B cell (primary cell): ENCODE data around the gene ARHGDIA. TPM values are rescaled to one million over a fixed set of nuclear protein-coding genes. Genes with fewer than 3 reads are reported as not detected.

Experiments
- ATAC-seq: fragments of 200-7000 bp; cut with Tn5 transposase; one replicate; pipeline ENCODE4 v1.10.0; 2021; ENCODE audit warnings: low read depth, mild to moderate bottlenecking, moderate number of reproducible peaks, moderate library complexity
- CTCF ChIA-PET: fragments of 350-600 bp; sonication (Branson Sonifier 250); formaldehyde crosslinking; loops from one replicate; lab custom pipeline; 2021; ENCODE audit warnings: antibody characterized with exemption, inconsistent platforms; lab: Charles Lee
- POLR2A ChIA-PET: fragments of 350-600 bp; sonication (Branson Sonifier 250); formaldehyde crosslinking; loops from one replicate; lab custom pipeline; 2021; ENCODE audit warnings: antibody characterized with exemption; lab: Charles Lee
- DNase-seq: peaks from one replicate; pipeline ENCODE4 v3.0.0; 2013
- H2AFZ ChIP-seq: 2 replicates; pipeline ENCODE4 v1.6.1; 2012; ENCODE audit warnings: mild to moderate bottlenecking, low read depth, low read length; ENCODE audit not compliant: insufficient read depth, poor library complexity, severe bottlenecking
- H3K27ac ChIP-seq, 2 donors: 1 replicate in 1 of 2; 2 replicates in 1 of 2; pipeline ENCODE4 v1.5.1; 2012 to 2013; ENCODE audit warnings: low read length in 2 of 2, mild to moderate bottlenecking in 2 of 2, moderate library complexity in 1 of 2
- H3K27me3 ChIP-seq, 4 experiments: fragments of 200-600 bp in 1 of 4; sonication (generic) in 1 of 4; replicated peaks in 1 of 4; 1 replicate in 2 of 4; 2 replicates in 2 of 4; pipeline versions ENCODE4 v1.6.1 to v1.7.0; 2013 to 2016; ENCODE audit warnings: low read length in 3 of 4, mild to moderate bottlenecking in 2 of 4, mixed read lengths in 1 of 4, moderate library complexity in 1 of 4; ENCODE audit not compliant: insufficient read depth in 4 of 4, control insufficient read depth in 3 of 4; ENCODE audit errors: control extremely low read depth in 1 of 4
- H3K36me3 ChIP-seq, 2 experiments: replicated peaks in 1 of 2; 1 replicate in 1 of 2; 2 replicates in 1 of 2; pipeline versions ENCODE4 v1.6.1 to v1.7.1; 2013; ENCODE audit warnings: low read length in 1 of 2; ENCODE audit not compliant: insufficient read depth in 2 of 2, control insufficient read depth in 1 of 2; ENCODE audit errors: control extremely low read depth in 1 of 2, extremely low read depth in 1 of 2
- H3K4me1 ChIP-seq, 2 donors: fragments of 200-600 bp in 1 of 2; sonication (generic) in 1 of 2; 1 replicate in 1 of 2; 2 replicates in 1 of 2; pipeline versions ENCODE4 v1.5.1 to v1.6.1; 2013 to 2017; ENCODE audit warnings: low read length in 2 of 2; ENCODE audit not compliant: control insufficient read depth in 2 of 2, insufficient read depth in 2 of 2
- H3K4me2 ChIP-seq: replicated peaks from 2 replicates; pipeline ENCODE3; 2012; ENCODE audit warnings: mild to moderate bottlenecking, low read depth, low read length; ENCODE audit not compliant: poor library complexity, severe bottlenecking
- H3K4me3 ChIP-seq, 5 experiments: fragments of 200-600 bp in 1 of 5; sonication (generic) in 1 of 5; 1 replicate in 3 of 5; 2 replicates in 2 of 5; pipeline versions ENCODE4 v1.5.1 to v1.7.0; 2011 to 2016; ENCODE audit warnings: low read length in 4 of 5, mild to moderate bottlenecking in 4 of 5, low read depth in 2 of 5, control low read depth in 1 of 5, moderate library complexity in 1 of 5; ENCODE audit not compliant: insufficient read depth in 1 of 5; ENCODE audit errors: control extremely low read depth in 1 of 5, extremely low read depth in 1 of 5
- H3K79me2 ChIP-seq: fragments of 200-600 bp; sonication (generic); one replicate; pipeline ENCODE4 v1.6.0; 2016; ENCODE audit warnings: low read length; ENCODE audit not compliant: control insufficient read depth, insufficient read depth
- H3K9ac ChIP-seq: fragments of 200-600 bp; sonication (generic); 2 replicates; pipeline ENCODE4 v1.6.1; 2017; ENCODE audit warnings: mild to moderate bottlenecking, low read length, moderate library complexity
- H3K9me3 ChIP-seq, 3 donors: one replicate each; pipeline versions ENCODE4 v1.6.1 to v1.7.1; 2013; ENCODE audit warnings: low read length in 2 of 3; ENCODE audit not compliant: control insufficient read depth in 2 of 3, insufficient read depth in 1 of 3; ENCODE audit errors: control extremely low read depth in 1 of 3
- H4K20me1 ChIP-seq: 2 replicates; pipeline ENCODE4 v1.6.0; 2012; ENCODE audit warnings: mild to moderate bottlenecking, low read length; ENCODE audit not compliant: insufficient read depth, control insufficient read depth, poor library complexity, severe bottlenecking
- H3K27ac Mint-ChIP-seq: one replicate; pipeline ENCODE4 v1.8.0; 2021; ENCODE audit warnings: mixed read lengths
- H3K27me3 Mint-ChIP-seq: one replicate; pipeline ENCODE4 v1.8.0; 2021; ENCODE audit warnings: mixed read lengths
- H3K4me1 Mint-ChIP-seq: one replicate; pipeline ENCODE4 v1.8.0; 2021; ENCODE audit warnings: mixed read lengths
- H3K4me3 Mint-ChIP-seq: one replicate; pipeline ENCODE4 v1.8.0; 2021; ENCODE audit warnings: mixed read lengths
- H3K9me3 Mint-ChIP-seq: one replicate; pipeline ENCODE4 v1.8.0; 2022; ENCODE audit warnings: mixed read lengths; ENCODE audit not compliant: insufficient read depth
- EZH2 ChIP-seq: IDR thresholded peaks from 2 replicates; pipeline ENCODE4 v1.6.1; 2012; ENCODE audit warnings: borderline replicate concordance, low read depth, mild to moderate bottlenecking, moderate library complexity, low read length; ENCODE audit not compliant: insufficient read depth, poor library complexity, severe bottlenecking
- WGBS: methylation state at CpG from one replicate; pipeline ENCODE4 v1.1.5; 2013; ENCODE audit warnings: missing lambda C conversion rate; ENCODE audit not compliant: insufficient coverage; 5-methylcytosine and 5-hydroxymethylcytosine counted together
- intact Hi-C: fragments of 100-400 bp; cut with micrococcal nuclease; formaldehyde crosslinking; loops from one replicate; pipeline ENCODE4 v1.10.0; 2022
- polyA minus RNA-seq: library from RNA; depleted of rRNA, polyadenylated mRNA; stranded (reverse); fragments of >200 nt; gene quantifications from 2 replicates; pipeline ENCODE4 v1.2.3, GENCODE V29; 2012
- polyA plus RNA-seq: library from polyadenylated mRNA; depleted of rRNA; stranded (reverse); fragments of >200 nt; gene quantifications from 2 replicates; pipeline ENCODE4 v1.2.3, GENCODE V29; 2012
- total RNA-seq, 2 donors: library from RNA; stranded (reverse); fragments of 120-200 nt in 1 of 2; gene quantifications; 1 replicate in 1 of 2; 2 replicates in 1 of 2; pipeline versions ENCODE4 v1.2.3 to v1.2.4, GENCODE V29; 2013 to 2022
- TF ChIP-seq, protein P1 (sequence below): fragments of 200-600 bp; IDR thresholded peaks from one replicate; pipeline ENCODE4 v1.8.0; 2022; ENCODE audit warnings: antibody characterized with exemption, mild to moderate bottlenecking

Gene ARHGDIA
- total RNA-seq (262 and 263 TPM in 2 replicates), polyA plus RNA-seq (510 and 744 TPM in 2 replicates), polyA minus RNA-seq (434 and 497 TPM in 2 replicates)
- total RNA-seq (2013) = 197 TPM

- Histone ChIP-seq H3K9me3 (no peaks in the 10 kb centered on the region), H3K36me3 (peaks cover 1 to 25% of the 10 kb centered on the region in 2 experiments), H3K4me3 (peak within 1 kb of the TSS; percentile 58 to 90 (median 84)), H3K4me1 (peaks cover 22 to 39% of the 10 kb centered on the region in 2 donors), H3K9ac (peak within 1 kb of the TSS; percentile 97), H2AFZ (peak within 1 kb of the TSS; percentile 98), H4K20me1 (peaks cover 47% of the 10 kb centered on the region), H3K79me2 (peaks cover 50% of the 10 kb centered on the region), H3K27me3 (no peaks in the 10 kb centered on the region), H3K27ac (peak within 1 kb of the TSS; percentile 90 to 99), H3K4me2 (peak within 1 kb of the TSS; percentile 99)
- Mint-ChIP-seq H3K9me3 (no peaks in the 10 kb centered on the region), H3K4me3 (peak within 1 kb of the TSS; percentile 89), H3K27me3 (no peaks in the 10 kb centered on the region), H3K27ac (peak within 1 kb of the TSS; percentile 98), H3K4me1 (peaks cover 33% of the 10 kb centered on the region)
- intact Hi-C loops = loop anchor here (1.0 to 2.0 kb wide), 6 partner anchors 11 to 152 kb away; partner anchors contain the start of genes ALYREF, ANAPC11, LRRC45 and MAFG
- CTCF ChIA-PET = interaction anchor here (1.7 to 2.0 kb wide), 2 partner anchors 10 to 38 kb away, joined by 4 to 7 read pairs; partner anchors contain the start of genes MCRIP1 and P4HB
- DNase-seq (no peak), ATAC-seq (peak; percentile 62)
- TF ChIP-seq, protein P1, sequence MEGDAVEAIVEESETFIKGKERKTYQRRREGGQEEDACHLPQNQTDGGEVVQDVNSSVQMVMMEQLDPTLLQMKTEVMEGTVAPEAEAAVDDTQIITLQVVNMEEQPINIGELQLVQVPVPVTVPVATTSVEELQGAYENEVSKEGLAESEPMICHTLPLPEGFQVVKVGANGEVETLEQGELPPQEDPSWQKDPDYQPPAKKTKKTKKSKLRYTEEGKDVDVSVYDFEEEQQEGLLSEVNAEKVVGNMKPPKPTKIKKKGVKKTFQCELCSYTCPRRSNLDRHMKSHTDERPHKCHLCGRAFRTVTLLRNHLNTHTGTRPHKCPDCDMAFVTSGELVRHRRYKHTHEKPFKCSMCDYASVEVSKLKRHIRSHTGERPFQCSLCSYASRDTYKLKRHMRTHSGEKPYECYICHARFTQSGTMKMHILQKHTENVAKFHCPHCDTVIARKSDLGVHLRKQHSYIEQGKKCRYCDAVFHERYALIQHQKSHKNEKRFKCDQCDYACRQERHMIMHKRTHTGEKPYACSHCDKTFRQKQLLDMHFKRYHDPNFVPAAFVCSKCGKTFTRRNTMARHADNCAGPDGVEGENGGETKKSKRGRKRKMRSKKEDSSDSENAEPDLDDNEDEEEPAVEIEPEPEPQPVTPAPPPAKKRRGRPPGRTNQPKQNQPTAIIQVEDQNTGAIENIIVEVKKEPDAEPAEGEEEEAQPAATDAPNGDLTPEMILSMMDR = no peak
- no peak for TF ChIP-seq EZH2
- WGBS = under 1% methylated on average over 54 of the region's 64 CpGs
- POLR2A ChIA-PET = interaction anchor here (1.0 to 2.5 kb wide), 2 partner anchors 10 to 38 kb away, joined by 7 to 15 read pairs; partner anchors contain the start of genes MCRIP1 and P4HB
Observed at GRCh38 chr17:81870981-81871386, at the start of gene ARHGDIA. ARHGDIA (minus strand) TSS chr17:81871337; CDS start chr17:81869930, 1,407 bp downstream.
